ENCODE measurements around the gene CCDC7.
"Not testable (repeated sequence)": the region's sequence is repeated elsewhere in the genome, so short reads cannot be mapped to it uniquely, and the experiment has no call there.

GRCh38 chr10:32505762-32506420 is 60.0 kb downstream of the CCDC7 start:
- not testable (repeated sequence) for TF ChIP-seq TAF1, POLR2A, POLR2AphosphoS5, SPI1, POU2F2 (IDR thresholded peaks at IDR 0.05; ENCODE audit: low read depth, low read length)

Measured in GM12891 (cell line).